GM18907 (cell line): Measurements from ENCODE around the gene F11R.
A peak's percentile ranks its signal among the peaks of the same experiment; 100 is the strongest.
"Not testable (repeated sequence)": the region's sequence is repeated elsewhere in the genome, so short reads cannot be mapped to it uniquely, and the experiment has no call there.

Experiments used
- ATAC-seq: cut with Tn5 transposase; IDR thresholded peaks from one replicate; pipeline ENCODE4 v1.9.1; 2021; ENCODE audit warnings: mild to moderate bottlenecking, moderate library complexity; ENCODE audit not compliant: unreplicated experiment

The F11R gene

GRCh38 chr1:161016683-161017082 lies 4.3 kb downstream of the F11R start:
- not testable (repeated sequence) for ATAC-seq

GRCh38 chr1:161013488-161014230 lies 7.3 kb downstream of the F11R start:
- peak; percentile 88 for ATAC-seq

GRCh38 chr1:161013131-161013487 lies 7.8 kb downstream of the F11R start:
- ATAC-seq, result peak; percentile 19

GRCh38 chr1:161012420-161012819 lies 8.5 kb downstream of the F11R start:
- ATAC-seq, result no peak

- ATAC-seq, result no peak
Observed at GRCh38 chr1:161009602-161010211, 11.2 kb downstream of the F11R start.

GRCh38 chr1:161008869-161009510 lies 12.0 kb downstream of the F11R start:
- ATAC-seq, result no peak

- ATAC-seq, result no peak
Observed at GRCh38 chr1:161007369-161007768, 13.6 kb downstream of the F11R start.

- no peak for ATAC-seq
Observed at GRCh38 chr1:161006563-161006962, 14.4 kb downstream of the F11R start.

- no peak for ATAC-seq
Observed at GRCh38 chr1:161001525-161001924, 19.4 kb downstream of the F11R start.

- ATAC-seq, result no peak
Observed at GRCh38 chr1:161000736-161001480, 20.0 kb downstream of the F11R start.

- ATAC-seq, result no peak
Observed at GRCh38 chr1:160999376-160999775, 21.6 kb downstream of the F11R start.

GRCh38 chr1:160997323-160998038 lies 23.5 kb downstream of the F11R start:
- no peak for ATAC-seq

- ATAC-seq, result no peak
Observed at GRCh38 chr1:160996178-160996577, 24.8 kb downstream of the F11R start.

- no peak for ATAC-seq
Observed at GRCh38 chr1:160993544-160994193, 27.3 kb downstream of the F11R start.

GRCh38 chr1:160992036-160992435 lies 28.9 kb downstream of the F11R start:
- ATAC-seq, result not testable (repeated sequence)

- no peak for ATAC-seq
Observed at GRCh38 chr1:160987359-160988050, 33.4 kb downstream of the F11R start.

- ATAC-seq, result no peak
Observed at GRCh38 chr1:160985723-160986122, 35.2 kb downstream of the F11R start.

- no peak for ATAC-seq
Observed at GRCh38 chr1:160981584-160982411, 39.2 kb downstream of the F11R start.

- no peak for ATAC-seq
Observed at GRCh38 chr1:160979286-160979685, 41.7 kb downstream of the F11R start.
